ENCODE measurements around the gene ESR2. TPM values are rescaled to one million over a fixed set of nuclear protein-coding genes. Genes with fewer than 3 reads are reported as not detected.
"Not testable (repeated sequence)": the region's sequence is repeated elsewhere in the genome, so short reads cannot be mapped to it uniquely, and the experiment has no call there.

The ESR2 gene
- 0.41 TPM for polyA plus RNA-seq (ENCODE audit: insufficient read length)

DNA sequence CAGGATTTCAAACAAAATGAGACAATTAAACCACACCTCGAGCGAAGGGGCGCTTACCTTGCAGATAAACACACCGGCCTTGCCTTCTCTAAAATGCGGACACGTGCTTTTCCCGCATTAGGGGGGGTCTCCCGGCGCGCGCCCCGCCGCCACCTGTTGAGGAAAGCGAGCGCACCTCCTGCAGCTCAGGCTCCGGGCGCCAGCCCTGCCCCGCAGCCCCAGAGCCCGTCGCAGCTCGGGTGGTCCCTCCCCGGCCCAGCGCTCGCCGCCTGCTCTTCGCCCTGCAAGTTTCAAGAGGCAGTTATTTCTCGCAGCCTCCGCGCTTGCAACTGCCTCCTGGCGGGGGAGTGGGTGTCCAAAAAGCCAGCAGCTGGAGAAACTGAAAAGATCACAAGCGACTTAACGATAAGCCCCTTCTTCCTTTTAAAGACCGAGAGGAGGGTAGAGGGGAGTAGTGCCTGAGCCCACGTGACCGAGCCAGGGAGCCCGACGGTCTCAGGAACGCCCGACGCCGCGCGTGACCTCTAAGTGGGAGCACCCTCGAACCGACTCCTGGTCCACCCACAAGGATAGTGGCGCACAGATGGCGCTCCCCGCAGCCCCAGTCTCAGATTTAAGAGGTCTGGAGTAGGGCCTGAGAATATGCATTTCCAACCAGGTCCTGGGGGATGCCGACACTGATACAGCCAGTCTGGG, at the start of gene ESR2:
Gene ESR2, minus strand, starts transcription at position 396 of the 696 bp plus-strand sequence. CDS start 11,386 bp downstream, outside the sequence.
- peak; percentile 12 for DNase-seq

DNA sequence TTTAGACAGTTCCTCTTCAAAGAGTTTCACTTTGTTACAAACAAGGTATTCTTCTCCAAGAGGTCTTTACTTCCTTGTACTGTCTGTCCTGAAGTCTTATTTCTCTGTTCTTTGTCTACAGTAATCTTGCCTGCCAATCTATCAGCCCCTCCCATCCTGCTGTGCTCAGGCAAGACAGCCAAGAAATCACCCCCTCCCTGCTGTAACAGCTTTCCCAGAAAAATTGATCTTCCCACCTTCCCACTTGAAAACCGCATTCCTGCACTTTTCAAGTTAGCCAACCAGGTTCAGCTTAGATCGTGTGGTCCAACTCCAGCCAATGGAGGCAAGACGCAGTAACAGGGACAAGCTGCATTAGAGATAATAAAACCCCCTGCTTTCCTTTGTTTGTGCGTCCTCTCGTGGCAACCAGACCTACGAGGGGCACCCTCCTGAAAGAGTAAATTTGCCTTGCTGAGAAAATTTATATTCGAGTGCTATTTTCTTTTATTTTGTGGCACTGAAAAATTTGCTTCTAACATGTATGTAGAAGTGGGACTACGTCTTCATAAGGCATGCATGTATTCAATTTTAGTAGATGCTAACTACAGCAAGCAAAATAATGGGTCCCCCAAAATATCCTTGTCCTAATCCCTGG, 46.5 kb upstream of the ESR2 start:
- DNase-seq, result no peak

DNA sequence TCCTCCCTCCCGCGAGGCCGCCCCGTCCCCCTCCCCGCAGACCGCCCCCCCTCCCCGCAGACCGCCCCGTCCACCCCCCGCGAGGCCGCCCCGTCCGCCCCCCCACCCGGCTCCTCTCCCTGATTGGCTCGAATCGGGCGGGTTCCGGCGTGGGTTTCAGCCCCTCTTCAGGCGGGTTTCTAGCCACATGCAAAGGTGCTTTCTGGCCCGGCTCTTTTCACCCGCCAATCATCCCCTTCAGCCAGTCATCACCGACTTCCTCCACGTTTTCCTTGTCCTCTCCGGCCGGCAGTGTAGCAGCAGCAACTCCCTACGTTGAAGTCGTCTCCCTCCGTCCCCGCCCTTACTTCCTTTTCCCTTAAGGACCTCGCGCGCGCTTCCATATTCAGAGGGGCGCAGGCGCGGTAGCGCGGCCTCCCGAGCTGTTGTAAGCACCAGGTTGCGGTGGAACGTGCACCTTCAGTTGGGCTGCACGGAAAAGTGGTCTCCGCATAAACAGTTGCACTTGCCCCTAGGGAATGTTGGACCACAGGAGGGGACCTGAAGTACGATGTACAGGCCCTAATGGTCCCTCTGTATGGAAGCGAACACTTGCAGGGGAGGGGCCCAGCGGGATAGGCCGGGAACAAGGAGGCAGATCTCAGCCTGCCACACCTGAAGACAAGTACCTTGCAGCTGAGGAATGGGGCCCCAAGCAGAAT, 44.6 kb upstream of the ESR2 start:
- peak; percentile 94 for DNase-seq

DNA sequence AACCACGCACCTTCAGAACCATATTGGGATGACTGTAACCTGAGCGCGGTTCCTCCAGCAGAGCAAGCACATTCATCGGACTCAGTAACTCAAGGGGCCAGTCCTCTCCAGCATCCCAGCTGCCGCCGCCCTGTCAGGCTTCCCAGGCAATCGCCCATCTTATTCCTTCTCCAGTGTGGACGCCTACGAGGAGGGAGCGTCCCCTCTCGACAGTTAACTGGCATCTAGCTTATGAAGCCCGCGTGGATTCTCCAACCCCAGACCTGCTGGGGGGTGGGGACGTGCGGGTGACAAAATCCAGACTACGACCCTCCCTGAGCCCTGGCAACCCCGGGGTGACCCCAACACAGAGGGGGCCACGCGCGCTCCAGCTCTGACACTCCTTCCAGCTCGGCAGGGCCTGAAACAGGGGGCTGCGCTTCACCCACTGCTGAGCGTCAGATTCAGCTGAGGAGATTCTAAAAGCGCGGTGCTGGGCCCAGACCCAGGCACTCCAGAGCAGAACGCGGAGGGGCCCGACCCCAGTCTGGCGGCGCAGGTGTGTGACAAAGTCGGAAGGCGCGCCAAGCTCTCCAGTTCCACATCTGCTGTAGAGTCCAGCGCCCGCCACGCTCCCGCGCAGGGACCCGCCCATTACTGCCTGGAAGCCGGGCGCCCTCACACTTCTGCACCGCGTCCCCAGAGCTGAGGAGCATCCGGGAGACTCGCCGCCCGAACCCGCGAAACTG, 43.9 kb upstream of the ESR2 start:
- peak; percentile 68 for DNase-seq

DNA sequence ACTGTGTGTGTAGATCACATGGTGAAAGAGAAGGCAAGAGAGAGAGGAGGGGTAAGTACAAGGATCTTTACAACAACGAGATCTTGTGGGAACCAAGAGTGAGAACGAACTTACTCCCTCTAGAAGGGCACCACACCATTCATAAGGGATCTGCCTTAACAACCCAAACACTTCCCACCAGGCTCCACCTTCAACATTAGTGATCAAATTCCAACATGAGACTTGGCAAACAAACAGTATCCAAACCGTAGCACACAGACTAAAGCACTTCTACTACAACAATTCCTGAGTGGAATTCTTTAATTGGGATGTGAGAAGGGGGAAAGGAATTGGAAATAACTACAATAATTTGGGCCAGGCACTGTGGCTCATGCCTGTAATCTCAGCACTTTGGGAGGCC, 35.0 kb upstream of the ESR2 start:
- DNase-seq, result no peak

DNA sequence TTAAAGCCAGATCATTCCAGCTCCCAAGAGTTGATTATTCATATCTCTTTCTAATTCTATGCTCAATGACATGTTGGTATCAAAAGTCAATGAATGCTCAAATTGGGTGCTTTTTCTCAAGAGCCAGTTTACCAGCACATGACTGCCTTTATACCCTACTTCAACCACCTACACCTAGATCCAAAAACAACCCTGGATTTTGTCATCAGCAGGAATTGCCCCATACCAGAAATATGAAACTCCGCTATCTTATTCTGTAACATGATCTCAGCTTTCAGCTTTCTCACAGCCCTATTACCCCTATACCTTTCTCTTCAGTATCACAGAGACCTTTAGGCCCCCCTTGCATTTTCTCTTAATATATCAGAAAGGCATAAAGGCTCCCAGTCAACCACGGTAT, 32.3 kb upstream of the ESR2 start:
- no peak for DNase-seq

DNA sequence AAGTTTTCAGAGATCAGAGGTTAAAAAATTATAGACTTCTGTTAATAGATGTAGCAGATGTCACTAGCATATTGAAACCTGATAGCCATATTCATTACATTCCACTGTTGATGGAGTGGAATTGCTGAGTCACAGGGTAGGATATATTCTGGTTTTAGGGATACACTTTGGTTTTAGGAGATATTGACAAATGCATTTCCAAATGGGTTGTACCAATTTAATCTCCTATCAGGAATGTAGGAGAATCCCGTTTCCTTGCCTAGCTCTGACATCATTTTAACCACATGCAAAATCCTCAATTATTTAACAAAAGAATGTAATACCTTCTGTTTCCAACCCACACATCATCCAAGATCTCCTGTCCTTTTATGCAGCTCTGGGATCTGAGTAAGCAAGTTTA, 30.7 kb upstream of the ESR2 start:
- no peak for DNase-seq

DNA sequence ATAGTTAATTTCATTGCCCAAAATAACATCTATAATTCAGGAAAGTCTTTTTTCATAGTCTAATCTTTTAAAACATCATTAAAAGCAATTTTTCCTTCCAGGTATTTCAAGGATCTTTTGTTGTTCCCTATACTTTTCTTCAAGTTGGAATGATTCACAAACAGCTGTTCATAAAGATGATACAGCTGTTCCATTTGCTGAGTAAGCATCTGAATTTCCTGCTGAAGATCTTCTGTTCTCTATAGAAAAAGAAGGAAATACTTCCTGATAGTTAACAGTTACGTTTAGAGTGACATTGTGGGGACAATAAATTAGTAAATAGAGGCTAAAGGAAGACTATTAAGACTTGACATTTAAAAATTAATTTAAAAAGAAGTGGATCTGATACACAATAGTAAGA, 30.3 kb upstream of the ESR2 start:
- DNase-seq, result no peak

DNA sequence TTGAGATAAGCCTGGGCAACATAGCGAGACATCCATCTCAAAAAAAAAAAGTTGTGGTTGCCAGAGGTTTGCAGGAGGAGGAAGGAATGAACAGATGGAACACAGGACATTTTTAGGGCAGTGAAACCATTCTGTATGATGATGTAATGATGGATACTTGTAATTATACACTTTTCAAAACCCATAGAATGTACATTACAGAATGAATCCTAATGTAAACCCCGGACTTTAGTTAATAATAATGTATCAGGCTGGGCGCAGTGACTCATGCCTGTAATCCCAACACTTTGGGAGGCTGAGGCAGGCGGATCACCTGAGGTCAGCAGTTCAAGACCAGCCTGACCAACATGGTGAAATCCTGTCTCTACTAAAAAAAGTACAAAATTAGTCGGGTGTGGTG, 26.2 kb upstream of the ESR2 start:
- DNase-seq, result not testable (repeated sequence)

DNA sequence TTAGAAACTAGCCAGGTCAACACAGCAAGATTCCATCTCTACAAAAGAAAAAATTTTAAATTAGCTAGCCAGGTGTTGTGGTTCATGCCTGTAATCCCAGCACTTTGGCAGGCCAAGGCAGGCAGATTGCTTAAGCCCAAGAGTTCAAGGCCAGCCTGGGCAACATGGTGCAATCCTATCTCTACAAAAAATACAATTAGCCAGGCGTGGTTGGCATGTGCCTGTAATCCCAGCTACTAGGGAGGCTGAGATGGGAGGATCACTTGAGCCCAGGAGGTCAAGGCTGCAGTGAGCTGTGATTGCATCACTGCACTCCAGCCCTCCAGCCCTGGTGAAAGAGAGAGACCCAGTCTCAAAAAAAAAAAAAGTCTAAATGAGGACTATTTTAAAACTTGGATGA, 24.5 kb upstream of the ESR2 start:
- DNase-seq, result not testable (repeated sequence)

DNA sequence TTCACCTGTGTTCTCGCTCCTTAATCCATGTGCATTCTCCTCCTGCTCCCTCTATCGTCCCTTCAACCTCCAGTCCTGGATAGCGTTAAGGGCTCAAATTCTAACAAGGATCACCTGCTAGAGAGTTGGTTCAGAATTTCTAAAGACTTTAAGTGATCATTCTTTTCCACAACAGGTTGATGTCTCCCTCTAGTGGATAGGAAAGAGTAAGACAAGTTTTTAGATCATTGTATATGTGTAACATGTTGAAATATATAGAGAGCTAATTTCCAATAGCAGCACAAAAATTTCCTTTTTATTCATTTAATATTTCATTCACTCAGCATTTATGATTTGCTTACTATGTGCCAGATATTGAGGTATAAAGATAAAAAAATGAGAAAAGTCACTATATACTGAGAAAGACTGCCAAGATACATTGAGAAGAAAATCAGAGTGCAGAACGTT, 9.3 kb upstream of the ESR2 start:
- DNase-seq, result peak; percentile 37

DNA sequence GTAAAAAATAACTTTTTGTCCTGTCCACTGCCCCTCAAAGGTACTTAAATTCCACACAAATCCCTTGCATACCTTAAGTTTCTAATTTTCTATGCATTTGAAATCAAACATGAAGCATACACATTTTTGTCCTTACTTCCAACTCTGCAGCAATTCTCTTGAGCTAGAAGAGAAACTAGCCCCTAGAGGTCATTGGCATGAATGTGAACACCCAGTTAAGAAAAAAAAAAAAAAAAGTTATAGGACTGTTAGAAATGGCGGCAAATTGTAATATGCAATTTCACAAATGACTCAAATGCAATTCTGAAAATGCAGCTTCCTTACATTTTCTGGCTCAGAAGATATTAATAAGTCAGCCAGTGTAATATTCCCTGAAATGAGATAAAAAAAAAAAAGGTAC, 4.6 kb upstream of the ESR2 start:
- no peak for DNase-seq

DNA sequence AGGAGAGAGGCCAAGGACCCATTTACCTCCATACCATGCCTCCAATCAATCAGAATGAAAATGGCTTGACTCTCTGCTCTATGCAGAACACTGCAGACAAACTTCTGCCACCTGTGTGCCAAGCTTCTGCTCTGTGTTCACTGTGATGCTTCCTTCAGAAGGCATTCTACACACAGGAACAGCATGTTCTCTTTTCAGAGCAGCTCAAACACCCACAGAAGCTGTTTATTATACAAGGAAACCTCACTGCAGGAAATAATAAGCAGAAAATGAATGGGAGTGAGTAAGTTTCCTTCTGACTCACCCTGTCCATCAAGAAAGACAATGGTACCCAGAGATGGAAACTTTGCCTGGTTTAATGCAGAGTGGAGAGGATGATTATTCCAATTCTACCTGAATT, 2.4 kb upstream of the ESR2 start:
- no peak for DNase-seq

DNA sequence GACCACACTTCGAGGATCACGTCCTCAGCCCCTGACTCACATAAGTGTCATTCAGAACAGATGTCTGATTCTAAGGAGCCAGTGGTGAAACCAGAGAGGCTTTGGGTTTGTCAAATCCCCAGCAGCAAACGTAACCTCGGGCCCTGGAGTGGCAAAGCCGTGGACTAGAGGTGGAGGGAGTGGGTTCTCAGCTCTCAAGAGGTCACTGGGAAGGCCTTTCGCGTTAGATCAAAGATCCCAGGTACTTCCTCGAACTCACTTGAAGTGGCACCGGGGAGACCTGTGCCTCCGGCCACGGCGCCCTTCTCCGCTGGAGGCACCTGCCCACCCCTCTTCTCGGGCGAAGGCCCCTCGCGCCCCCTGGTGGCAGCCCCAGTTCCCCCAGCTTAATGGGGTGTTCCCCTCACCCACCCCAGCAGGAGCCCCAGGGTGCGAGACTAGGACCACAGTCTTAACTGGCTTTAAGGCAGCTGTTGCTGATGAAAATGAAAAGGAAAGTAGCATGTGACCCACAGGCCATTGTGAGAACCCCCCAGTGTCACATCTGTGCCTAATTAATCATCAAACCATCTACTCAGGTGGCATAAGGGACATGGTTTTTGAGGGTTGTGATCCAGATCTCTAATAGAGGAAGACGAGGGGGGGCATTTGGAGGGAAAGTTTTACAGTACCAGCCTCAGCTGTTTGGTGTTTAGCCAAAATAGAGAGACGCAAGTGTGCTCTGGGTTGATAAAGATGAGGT, 672 bp upstream of the ESR2 start:
- DNase-seq, result peak; percentile 16

DNA sequence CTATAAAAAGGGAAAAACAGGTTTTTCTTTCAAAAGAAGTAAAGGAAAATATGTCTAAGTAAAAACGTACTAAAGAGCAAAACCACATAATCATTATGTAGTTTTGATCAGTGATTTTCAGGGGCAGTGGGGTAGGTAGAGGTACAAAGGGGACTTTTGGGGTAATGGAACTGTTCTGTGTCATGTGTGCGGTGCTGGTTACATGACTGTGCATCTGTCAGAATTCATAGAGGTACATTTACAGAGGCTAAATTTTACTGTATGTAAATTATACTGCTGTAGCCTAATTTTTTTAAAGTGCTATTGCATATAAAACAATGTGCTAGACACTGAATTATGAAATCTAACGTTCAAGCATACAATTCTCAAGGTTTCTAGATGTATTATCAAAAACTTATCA, 2.0 kb downstream of the ESR2 start:
- DNase-seq, result no peak

DNA sequence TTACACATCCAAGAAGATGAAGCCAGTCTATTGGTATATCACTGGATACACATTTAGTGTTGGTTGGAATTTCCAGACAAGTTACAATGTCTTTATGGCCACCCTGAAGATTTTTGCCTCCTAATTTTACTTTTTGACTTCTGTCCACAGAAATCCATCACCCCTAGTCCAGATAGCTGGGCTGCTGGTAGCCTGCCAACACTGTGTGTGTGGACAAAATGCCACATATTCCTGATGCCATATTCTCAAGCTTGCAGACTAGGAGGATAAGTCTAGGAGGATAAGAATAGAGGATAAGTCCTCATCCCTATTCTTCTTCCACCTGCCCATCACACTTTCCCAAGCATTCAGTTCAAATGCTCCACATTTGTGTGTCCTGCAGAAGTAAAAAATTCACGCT, 4.6 kb downstream of the ESR2 start:
- DNase-seq, result no peak

DNA sequence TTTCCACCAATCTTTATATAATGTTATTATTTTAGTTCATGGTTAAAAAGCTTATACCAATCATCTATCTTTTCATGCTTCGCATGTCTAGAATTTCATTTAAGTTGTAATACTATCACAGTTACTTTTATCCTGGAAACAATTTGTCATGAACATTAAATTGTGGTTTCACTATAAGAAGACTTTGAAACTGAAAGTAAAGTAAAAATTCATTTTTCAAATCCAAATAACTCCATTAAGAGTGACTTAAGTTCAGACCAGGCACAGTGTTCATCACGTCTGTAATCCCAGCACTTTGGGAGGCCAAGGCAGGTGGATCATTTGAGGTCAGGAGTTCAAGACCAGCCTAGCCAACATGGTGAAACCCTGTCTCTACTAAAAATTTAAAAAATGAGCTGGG, 12.4 kb downstream of the ESR2 start:
- DNase-seq, result no peak

DNA sequence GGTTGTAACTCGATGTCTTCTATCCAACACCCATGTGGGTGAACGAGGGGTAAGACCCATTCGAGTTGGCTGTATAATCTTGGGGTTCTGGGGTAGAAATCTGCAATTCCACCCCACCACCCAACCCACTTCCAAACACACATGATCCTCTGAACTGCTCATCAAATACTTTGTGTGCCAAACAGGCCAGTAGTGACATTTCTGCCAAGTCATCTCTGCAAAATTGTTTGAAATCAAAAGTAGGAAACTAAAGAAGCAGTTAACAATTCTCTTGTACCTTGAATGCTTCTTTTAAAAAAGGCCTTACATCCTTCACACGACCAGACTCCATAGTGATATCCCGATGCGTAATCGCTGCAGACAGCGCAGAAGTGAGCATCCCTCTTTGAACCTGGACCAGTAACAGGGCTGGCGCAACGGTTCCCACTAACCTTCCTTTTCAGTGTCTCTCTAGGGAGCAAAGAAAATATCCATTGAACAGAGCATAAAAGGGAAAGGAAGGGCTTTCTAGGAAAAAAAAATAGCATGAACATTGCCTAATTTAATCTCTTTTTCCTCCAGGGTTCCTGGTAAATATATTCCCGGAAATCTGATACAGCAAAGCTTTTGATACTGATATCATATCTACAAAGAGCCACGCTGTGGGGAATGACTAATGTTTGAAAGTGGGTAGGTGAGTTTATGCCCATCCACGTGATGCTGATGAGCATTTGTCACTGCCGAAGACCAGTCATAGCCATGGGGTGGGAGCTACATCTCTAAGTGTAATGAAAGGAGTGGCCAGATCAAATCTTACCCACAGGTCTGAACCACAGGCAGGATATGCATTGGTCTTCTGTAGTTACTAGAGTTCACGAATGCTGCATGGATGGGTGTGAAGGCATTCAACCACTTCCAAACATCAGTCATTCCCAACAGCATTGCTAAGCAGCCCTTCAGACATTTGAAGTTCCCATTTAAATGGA, 14.2 kb downstream of the ESR2 start:
- DNase-seq, result no peak

DNA sequence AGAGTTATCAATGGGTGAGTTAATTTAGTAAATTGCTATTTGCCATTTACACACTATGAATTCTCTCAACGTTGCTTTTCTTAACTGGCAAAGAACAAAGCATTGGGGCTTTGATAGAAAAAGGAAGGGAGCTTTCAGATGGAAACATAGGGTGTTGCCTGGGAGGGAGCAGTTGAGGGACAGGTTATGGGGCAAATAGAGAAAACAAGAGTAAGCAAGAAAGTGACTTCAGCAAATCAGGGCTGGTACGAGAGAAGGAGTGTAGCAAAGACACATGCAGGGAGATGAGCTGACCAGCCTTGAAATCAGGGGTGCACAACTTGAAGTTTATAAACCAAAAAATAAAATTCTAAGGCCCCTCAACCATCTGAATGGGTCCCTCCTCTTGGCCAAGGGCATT, 15.7 kb downstream of the ESR2 start:
- no peak for DNase-seq

DNA sequence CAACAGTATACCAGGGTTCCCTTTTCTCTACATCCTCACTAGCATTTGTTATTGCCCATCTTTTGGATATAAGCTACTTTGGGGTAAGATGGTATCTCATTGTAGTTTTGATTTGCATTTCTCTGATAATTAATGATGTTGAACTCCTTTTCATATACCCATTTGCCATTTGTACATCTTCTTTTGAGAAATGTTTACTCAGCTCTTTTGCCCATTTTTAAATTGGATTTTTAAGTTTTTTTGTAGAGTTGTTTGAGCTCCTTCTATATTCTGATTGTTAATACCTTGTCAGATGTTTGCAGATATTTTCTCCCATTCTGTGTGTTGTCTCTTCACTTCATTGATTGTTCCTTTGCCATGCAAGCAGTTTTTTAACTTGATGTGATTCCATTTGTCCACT, 22.2 kb downstream of the ESR2 start:
- DNase-seq, result no peak

DNA sequence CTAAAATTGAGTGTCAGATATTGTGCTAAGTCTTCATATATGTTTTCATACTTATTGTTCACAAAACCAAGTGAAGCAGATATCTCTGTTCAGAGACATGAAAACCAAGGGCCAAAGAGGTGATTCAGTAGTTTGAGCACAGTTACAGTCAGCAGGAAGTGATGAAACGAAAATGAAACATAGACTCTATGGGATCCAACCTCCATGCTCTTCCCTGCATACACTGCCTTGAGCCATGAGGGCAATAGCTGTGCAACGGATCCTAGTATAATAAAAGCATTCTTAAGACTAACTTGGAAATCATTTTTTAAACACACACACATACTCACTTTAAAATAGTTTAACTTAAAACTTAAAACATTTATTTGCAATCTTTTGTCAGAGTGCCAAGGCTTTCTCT, 27.9 kb downstream of the ESR2 start:
- no peak for DNase-seq

All from hindlimb muscle (tissue), 1 donor.